ENCODE results near the gene GADD45A.

DNA sequence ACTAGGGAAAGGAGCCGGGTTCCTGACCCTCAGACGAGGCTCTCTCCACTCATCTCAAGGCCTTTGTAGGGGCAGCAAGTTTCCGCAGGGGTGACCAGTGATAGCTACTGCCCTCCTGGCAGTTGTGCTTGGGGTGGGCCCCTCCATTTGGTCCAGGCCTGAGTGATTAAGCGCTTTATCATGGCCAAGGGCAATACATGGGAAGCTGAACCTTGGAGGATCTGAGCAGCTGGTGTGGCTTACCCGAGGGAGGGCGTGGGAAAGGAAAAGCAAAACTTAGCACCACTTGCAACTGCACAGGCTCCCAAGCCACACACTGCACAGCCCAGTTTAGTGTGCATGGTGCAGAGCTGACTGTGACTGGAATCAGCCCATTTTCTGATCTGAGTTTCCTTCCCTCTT lies 47.8 kb downstream of the GADD45A start:
- no peak for TF ChIP-seq EZH2 (IDR thresholded peaks at IDR 0.05)
- TF ChIP-seq POLR2AphosphoS5 (IDR thresholded peaks at IDR 0.05; ENCODE audit: borderline replicate concordance, low read depth, low read length): no peak
- no peak for TF ChIP-seq FOXP2 (optimal IDR thresholded peaks at IDR 0.05; ENCODE audit: control extremely low read depth, extremely low read length, insufficient read depth)

Data from SK-N-MC (cell line).